ENCODE results near the gene ZDHHC1.

Gene ZDHHC1, protein sequence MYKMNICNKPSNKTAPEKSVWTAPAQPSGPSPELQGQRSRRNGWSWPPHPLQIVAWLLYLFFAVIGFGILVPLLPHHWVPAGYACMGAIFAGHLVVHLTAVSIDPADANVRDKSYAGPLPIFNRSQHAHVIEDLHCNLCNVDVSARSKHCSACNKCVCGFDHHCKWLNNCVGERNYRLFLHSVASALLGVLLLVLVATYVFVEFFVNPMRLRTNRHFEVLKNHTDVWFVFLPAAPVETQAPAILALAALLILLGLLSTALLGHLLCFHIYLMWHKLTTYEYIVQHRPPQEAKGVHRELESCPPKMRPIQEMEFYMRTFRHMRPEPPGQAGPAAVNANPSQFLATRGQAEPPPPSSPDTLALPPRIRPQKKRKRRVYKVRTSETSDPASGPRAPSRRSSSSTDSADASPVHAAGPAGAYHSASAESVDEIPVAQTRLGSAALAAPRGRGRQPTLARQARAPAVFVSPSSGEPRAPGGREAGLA

DNA sequence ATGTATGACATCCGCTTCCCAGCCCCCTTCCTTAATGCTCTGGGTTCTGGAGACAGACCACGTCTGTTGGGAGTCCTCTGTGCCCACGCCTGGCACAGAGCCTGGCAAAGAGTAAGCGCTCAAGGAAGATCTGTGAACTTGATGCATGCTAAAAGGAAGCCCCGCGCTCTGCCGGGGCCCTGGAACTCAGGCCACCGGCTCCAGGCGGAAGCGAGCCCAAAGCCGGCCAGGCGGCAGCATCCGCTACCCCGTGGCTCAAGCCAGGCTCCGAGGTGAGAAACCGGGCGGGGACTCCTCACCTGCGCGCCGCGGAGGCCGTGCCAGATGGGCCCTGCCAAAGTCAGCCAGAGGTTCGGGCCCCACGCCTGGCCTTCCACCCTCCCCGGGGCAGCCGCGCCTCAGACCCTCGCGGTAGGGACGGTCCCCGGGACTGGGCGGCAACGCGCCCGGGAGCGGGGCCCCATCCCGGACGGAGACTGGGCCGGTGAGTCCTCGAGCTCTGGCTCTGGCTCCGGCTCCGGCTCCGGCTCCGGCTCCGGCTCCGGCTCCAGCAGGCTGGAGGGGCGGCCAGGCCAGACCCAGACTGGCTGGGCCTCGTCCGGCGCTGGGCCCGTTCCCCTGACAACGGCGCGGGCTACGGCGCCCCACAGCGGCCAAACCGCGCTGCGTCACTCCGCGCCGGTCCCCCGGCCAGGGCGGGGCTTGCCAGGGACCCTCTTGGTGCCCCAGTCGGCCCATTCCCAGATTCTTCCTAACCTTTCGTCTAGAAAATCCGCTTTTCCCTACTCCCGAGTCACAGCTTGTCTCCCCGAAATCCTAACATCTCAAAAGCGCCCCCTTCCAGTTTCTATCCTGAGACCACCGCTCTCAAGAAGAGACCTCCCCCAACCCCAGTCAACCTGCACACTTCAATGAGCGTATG, at the start of gene ZDHHC1:
ZDHHC1 (minus strand) TSS at position 606 of the 922 bp plus-strand sequence. CDS start 8,702 bp downstream, outside the sequence.
- DNase-seq = no peak

DNA sequence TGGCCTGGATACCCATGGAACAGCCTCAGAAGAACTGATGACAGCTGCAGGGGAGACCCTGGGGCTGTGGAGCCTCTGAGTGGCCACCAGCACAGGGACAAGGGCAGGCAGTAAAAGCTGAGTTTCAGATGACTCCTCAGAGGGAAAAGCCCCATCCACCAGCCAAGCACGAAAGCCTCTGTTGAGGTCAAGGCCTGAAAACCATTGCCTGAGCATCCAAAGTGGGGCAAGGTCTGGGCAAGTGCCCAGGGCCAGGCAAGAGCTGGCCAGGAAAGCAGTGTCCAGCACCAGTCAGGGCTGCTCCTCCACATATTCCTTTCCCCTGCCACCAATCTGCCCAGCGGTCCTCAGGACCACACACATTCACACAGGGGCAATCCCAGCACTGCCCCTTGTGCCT, 48.3 kb upstream of the ZDHHC1 start:
- no peak for DNase-seq

- DNase-seq = no peak
These were observed 47.4 kb upstream of the ZDHHC1 start for GRCh38 chr16:67463691-67464090.

DNA sequence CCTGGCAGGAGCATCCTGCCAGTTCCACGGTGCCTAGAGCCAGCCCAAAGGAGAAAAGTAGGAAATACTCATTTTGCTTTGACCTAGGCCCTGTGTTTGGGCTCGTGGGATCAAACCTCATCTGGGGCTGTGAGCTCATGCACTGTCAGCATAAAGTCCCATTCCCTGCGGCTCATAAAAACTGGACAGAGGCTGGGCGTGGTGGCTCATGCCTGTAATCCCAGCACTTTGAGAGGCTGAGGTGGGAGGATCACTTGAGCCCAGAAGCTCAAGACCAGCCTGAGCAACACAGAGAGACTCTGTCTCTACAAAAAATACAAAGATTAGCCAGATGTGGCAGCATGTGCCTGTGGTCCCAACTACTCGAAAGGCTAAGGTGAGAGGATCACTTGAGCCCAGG, 46.8 kb upstream of the ZDHHC1 start:
- no peak for DNase-seq

- no peak for DNase-seq
These were observed 46.0 kb upstream of the ZDHHC1 start for GRCh38 chr16:67462279-67462655.

GRCh38 chr16:67461600-67462278, 45.5 kb upstream of the ZDHHC1 start:
- DNase-seq = no peak

- no peak for DNase-seq
These were observed 44.7 kb upstream of the ZDHHC1 start for GRCh38 chr16:67460961-67461360.

- no peak for DNase-seq
These were observed 43.9 kb upstream of the ZDHHC1 start for GRCh38 chr16:67460168-67460567.

- DNase-seq = no peak
These were observed 43.5 kb upstream of the ZDHHC1 start for GRCh38 chr16:67459861-67460150.

DNA sequence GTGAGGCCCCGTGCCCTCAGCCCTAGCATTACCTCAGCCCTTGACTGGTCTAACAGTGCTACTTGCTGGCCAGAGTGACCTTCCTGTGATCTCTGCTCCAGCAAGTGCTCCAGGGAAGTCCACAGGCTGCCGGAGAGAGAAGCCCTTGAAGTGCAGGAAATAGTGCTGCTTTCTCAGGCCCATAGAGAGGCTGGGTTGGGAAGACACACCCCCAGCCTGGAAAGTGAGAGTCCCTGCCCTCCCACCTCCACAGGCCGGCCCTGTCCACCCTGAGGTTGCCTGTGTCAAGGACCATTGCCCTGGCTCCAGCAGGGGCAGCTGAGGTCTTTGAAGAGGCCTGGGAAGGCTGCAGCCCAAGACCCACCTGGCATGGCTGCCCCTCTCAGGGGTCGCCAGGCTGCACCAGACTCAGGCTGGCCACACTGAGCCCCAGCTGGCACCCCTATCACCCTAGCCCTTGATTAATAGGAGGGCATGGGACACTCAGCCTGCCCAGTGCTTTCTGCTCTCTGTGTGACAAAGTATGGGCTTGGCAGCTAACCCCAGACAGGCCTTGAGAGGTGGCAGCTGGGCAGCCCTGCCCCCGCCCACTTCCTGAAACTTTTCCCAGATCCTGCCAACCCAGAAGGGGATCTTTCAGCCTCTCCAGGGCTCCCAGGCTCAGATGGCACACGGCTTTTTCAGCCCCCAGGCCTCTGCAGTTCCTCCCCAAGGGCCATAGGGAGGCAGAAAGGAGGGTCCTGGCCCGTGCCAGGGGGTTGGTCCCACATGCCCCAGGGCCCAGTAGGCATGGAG, 43.0 kb upstream of the ZDHHC1 start:
- DNase-seq = no peak

GRCh38 chr16:67458121-67458641, 41.9 kb upstream of the ZDHHC1 start:
- DNase-seq = no peak

DNA sequence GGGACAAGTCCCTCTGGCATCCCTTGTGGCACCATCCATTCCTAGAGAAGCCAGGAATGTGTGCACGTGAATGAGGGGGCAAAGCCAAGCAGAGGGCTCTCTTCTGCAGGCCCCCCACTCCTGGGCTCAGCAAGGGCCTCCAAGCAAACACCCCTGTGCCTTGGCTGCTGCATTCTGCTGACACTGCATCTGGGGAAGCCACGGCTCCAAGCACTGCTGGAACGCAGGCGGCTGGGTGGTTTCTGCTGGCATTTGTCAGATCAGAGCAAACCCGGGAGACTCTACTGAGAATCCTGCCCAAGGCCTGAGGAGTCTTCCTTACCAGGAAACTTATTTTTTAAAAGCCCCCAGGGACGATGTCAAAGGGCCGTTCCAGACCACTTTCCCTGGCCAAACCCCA, 41.3 kb upstream of the ZDHHC1 start:
- no peak for DNase-seq

- DNase-seq = no peak
These were observed 40.3 kb upstream of the ZDHHC1 start for GRCh38 chr16:67456391-67457081.

DNA sequence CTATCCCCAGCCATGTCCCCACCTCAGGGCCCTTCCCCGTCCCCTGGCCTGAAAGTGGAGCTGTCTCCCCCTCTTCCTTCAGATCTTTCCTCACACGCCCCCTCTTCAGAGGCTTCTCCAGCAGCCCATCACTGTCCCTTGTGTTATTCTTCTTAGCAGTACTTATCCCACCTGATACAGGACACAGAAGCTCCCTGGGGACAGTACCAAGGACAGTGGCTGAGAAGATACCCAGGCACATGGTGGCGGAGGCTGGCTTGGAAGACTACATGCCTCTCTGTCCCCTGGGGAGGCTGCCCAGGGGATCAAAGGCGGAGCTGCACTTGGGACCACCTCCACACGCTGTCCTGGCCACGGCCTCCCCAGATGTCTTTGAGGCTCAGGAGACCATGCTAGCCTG, 38.6 kb upstream of the ZDHHC1 start:
- DNase-seq = no peak

- DNase-seq = no peak
These were observed 37.8 kb upstream of the ZDHHC1 start for GRCh38 chr16:67454104-67454503.

DNA sequence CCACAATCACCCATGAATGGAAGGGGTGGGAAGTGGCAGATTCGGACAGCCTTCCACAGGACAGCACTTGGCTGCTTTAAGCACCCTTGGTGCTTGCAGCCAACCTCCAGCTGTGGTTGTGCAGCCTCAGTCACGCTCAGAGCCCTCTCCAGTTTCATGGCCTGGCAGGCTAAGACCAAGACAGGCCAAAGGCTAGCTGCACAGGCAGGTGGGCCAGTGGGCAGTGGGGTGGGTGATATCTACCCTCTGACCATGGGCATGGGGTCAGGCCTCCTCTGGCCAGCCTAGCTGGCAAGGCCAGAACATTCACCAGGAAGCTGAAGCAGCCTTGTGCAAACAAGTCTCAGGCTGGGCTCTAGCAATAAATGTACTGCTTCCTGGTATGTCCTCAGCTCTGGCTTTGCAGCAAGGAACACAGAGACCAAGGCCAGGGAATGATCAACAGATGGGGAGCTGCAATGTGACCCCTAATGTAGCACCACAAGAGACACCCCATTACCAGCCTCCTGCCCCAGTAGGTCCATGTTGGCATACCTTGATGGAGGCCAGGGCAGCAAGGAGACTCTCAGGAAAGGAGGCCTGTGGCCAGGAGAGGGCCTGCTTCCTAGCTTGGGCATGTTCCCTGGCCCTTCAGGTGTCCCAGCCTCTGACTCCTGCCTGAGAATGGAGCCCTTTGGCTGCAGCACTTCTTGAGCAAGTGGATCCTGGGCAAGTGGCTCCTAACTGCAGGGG, 35.6 kb upstream of the ZDHHC1 start:
- DNase-seq = no peak

DNA sequence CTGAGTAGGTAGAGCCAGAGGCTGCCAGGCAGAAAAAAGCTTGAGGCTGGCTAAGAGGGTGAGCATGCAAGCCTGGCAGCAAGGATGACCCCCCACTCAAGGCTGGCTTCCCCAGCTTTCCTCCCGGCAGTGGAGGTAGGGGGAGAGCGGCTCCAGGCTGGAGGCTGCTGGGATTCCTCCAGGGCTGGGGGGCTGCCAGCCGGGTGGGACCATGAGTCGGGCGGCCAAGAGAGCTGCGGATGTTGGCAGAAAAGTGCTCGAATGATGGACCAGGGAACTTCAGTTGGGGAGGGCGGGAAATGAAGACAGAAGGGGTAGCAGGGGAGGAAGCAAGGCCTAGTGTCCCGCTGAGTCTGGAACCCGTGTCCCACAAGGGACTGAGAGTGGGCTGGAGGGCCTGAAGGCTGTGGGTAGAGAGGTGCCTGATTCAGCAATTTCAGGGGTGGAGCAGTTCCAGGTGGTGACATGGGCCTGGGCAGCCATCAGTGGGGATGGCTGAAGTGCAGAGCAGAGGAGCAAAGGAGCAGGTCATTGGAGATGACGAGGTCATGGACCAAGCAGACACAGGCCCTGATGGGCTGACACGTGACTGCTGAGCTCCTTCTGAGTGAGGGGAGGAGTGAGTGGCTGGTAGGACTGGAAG, 34.9 kb upstream of the ZDHHC1 start:
- no peak for DNase-seq

DNA sequence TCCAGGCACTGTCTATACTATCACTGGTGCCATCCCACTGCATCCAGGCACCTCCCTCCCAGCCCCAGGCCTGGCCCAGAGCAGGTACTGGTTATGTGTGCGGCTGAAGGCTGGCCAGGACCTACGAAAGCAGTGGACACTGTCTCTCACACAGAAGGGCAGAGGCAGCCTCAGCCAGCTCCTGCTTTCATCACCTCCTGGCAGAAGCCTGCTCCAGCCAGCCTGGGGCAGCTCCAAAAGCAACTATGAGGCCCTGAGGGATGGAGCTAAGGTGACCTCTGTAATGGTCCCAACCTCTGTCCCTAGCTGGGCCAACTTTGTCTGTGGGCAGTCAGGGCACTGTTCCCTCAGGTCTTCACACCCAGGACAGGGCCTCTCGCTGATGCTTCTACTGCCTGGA, 33.5 kb upstream of the ZDHHC1 start:
- no peak for DNase-seq

DNA sequence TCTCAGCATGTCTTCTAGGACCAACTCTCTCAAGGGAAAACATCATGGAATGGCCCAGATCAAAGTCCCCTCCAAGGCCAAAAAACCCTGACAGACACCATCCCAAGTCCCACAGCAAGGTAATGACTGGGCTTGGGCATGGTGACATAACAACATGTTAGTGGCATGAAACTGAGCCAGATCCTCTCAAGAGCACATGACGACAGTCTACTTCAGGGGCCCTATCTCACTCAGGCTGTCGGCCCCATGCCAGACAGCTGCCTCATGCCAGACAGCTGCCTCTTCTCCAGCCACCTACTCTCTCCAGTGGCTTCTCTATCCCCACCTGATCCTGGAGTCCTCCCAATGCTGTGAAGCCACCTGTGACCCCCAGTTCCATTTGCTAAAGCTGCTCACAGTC, 33.1 kb upstream of the ZDHHC1 start:
- no peak for DNase-seq

DNA sequence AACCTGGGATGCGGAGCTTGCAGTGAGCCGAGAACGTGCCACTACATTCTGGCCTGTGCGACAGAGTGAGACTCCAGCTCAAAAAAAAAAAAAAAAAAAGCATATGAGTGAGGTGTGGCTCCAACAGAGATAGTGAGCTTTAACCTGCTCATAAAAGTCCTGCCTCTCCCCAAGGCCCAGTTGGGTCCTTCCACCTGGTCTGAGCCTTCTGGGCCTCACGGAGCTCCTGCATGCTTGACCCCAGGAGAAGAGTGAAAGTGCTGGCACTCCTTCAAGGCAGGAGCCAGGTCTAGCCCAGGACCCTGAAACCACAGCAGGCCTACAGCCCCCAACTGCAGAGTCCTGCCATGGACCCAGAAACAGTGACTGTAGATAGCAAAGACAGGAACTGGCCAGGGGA, 32.3 kb upstream of the ZDHHC1 start:
- no peak for DNase-seq

Data from GF-D8 (cell line).